Naive thymus-derived CD4-positive, alpha-beta T cell (primary cell): Measurements from ENCODE around the gene FAM219B. TPM values are rescaled to one million over a fixed set of nuclear protein-coding genes. Genes with fewer than 3 reads are reported as not detected.

Experiments used
- ATAC-seq: fragments of 150-1000 bp; cut with Tn5 transposase; 2 replicates; pipeline ENCODE4 v1.10.0; 2021; ENCODE audit warnings: mild to moderate bottlenecking, moderate library complexity
- CTCF ChIA-PET: fragments of 350-600 bp; sonication (Branson Sonifier 250); formaldehyde crosslinking; loops from one replicate; lab custom pipeline; 2021; ENCODE audit warnings: antibody characterized with exemption; lab: Charles Lee
- POLR2A ChIA-PET: fragments of 350-600 bp; sonication (Branson Sonifier 250); formaldehyde crosslinking; loops from one replicate; lab custom pipeline; 2021; ENCODE audit warnings: antibody characterized with exemption, inconsistent platforms; lab: Charles Lee
- DNase-seq, 9 donors: peaks; one replicate each; pipeline versions ENCODE4 v3.0.0 to v3.0.0-alpha.2; 2020 to 2022; ENCODE audit warnings: mixed read lengths in 1 of 9
- H3K27ac ChIP-seq: one replicate; pipeline ENCODE4 v1.7.0; 2013; ENCODE audit warnings: mild to moderate bottlenecking, low read depth, low read length, moderate library complexity
- H3K27me3 ChIP-seq, 2 donors: one replicate each; pipeline ENCODE4 v1.7.0; 2013; ENCODE audit warnings: low read length in 2 of 2, mild to moderate bottlenecking in 2 of 2, moderate library complexity in 2 of 2; ENCODE audit not compliant: control insufficient read depth in 2 of 2, insufficient read depth in 2 of 2
- H3K36me3 ChIP-seq, 3 experiments: 1 replicate in 2 of 3; 2 replicates in 1 of 3; pipeline ENCODE4 v1.7.0; 2013; ENCODE audit warnings: low read length in 3 of 3, mild to moderate bottlenecking in 3 of 3, moderate library complexity in 1 of 3; ENCODE audit not compliant: insufficient read depth in 3 of 3, control insufficient read depth in 2 of 3
- H3K4me1 ChIP-seq, 2 donors: one replicate each; pipeline ENCODE4 v1.7.0; 2013; ENCODE audit warnings: low read length in 2 of 2, mild to moderate bottlenecking in 2 of 2, moderate library complexity in 1 of 2; ENCODE audit not compliant: control insufficient read depth in 2 of 2, insufficient read depth in 2 of 2
- H3K4me3 ChIP-seq: 2 replicates; pipeline ENCODE4 v1.7.0; 2013; ENCODE audit warnings: mild to moderate bottlenecking, low read length
- H3K9me3 ChIP-seq, 3 experiments: 1 replicate in 2 of 3; 2 replicates in 1 of 3; pipeline ENCODE4 v1.7.0; 2013; ENCODE audit warnings: low read length in 3 of 3; ENCODE audit not compliant: control insufficient read depth in 2 of 3
- H3K27ac Mint-ChIP-seq, 9 donors: one replicate each; pipeline ENCODE4 v1.8.0; 2020 to 2022; ENCODE audit warnings: mixed read lengths in 9 of 9, mild to moderate bottlenecking in 8 of 9, moderate library complexity in 5 of 9, inconsistent platforms in 2 of 9
- H3K27me3 Mint-ChIP-seq, 5 donors: one replicate each; pipeline ENCODE4 v1.8.0; 2021 to 2022; ENCODE audit warnings: mixed read lengths in 5 of 5, mild to moderate bottlenecking in 1 of 5
- H3K36me3 Mint-ChIP-seq, 5 donors: one replicate each; pipeline ENCODE4 v1.8.0; 2020 to 2022; ENCODE audit warnings: mixed read lengths in 5 of 5, mild to moderate bottlenecking in 3 of 5, inconsistent platforms in 1 of 5
- H3K4me1 Mint-ChIP-seq, 7 donors: one replicate each; pipeline ENCODE4 v1.8.0; 2020 to 2022; ENCODE audit warnings: mixed read lengths in 7 of 7, mild to moderate bottlenecking in 3 of 7, inconsistent platforms in 1 of 7
- H3K4me3 Mint-ChIP-seq, 10 donors: one replicate each; pipeline ENCODE4 v1.8.0; 2020 to 2022; ENCODE audit warnings: mild to moderate bottlenecking in 10 of 10, mixed read lengths in 10 of 10, moderate library complexity in 6 of 10, inconsistent platforms in 2 of 10
- H3K9me3 Mint-ChIP-seq, 11 donors: one replicate each; pipeline ENCODE4 v1.8.0; 2020 to 2022; ENCODE audit warnings: mixed read lengths in 11 of 11, mild to moderate bottlenecking in 4 of 11, inconsistent platforms in 1 of 11, moderate library complexity in 1 of 11
- intact Hi-C, 2 donors: fragments of 100-400 bp; cut with micrococcal nuclease; formaldehyde crosslinking; loops; one replicate each; pipeline ENCODE4 v1.15.1; 2023
- polyA plus RNA-seq, 2 donors: library from polyadenylated mRNA; unstranded; fragments of 300-500 nt; fragmentation: Illumina TruSeq; gene quantifications; one replicate each; pipeline ENCODE4 v1.2.3, GENCODE V29; 2021
- total RNA-seq, 6 experiments: library from RNA in 5 of 6; stranded (reverse) in 5 of 6; gene quantifications; 1 replicate in 5 of 6; 2 replicates in 1 of 6; pipeline ENCODE4 v1.2.3 and lab custom pipeline; 2021 to 2026

FAM219B gene
- total and polyA plus RNA-seq, 7 experiments from 2014 or later, result 20.2 to 111 (median 56.7) TPM

DNA sequence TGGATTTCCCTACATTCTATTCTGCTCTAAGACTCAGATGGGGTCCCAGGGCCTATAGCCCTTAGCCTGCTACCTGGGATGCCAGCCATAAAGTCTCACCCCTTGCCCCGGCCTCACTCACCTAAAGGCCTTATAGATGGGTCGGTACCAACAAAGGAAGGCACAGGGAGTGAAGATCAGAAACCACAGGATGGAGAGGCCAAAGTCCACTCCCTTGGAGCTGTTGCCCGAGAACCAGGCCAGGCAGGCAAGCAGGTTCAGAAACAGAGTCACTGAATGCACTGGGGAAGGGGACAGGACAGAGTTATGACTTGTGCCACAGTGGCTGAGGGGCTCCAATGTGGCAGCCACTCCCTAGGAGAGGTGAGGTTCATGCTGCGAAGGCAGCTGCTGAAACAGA lies 56.3 kb downstream of the FAM219B start:
- peaks cover 10 to 76% (median 33%) of the 10 kb centered on the region in 3 experiments for H3K36me3 ChIP-seq
- H3K4me3 ChIP-seq, result no peak overlapping the region
- no peak overlapping the region for H3K27ac ChIP-seq
- intact Hi-C loops, result no loop called here
- H3K4me3 Mint-ChIP-seq, result no peak overlapping the region
- CTCF ChIA-PET, result interaction anchor here (1.3 kb wide), 1 partner anchor 51 kb away, joined by 4 read pairs; no protein-coding TSS in a partner anchor
- H3K27me3 ChIP-seq, result no peaks in the 10 kb centered on the region
- H3K9me3 Mint-ChIP-seq, result no peaks in the 10 kb centered on the region
- DNase-seq (no peak), ATAC-seq (no peak)
- POLR2A ChIA-PET, result interaction anchor here (0.5 to 2.3 kb wide), 3 partner anchors 44 to 570 kb away, joined by 3 to 4 read pairs (median 3); no protein-coding TSS in a partner anchor
- H3K4me1 Mint-ChIP-seq, result peaks cover 5 to 19% (median 9%) of the 10 kb centered on the region in 7 donors
- peak overlapping the region in 4 of 9 donors; percentile 12 to 59 (median 48) for H3K27ac Mint-ChIP-seq
- no peaks in the 10 kb centered on the region for H3K27me3 Mint-ChIP-seq
- H3K4me1 ChIP-seq, result peaks cover 8 to 9% of the 10 kb centered on the region in 2 donors
- peaks cover 5 to 49% (median 20%) of the 10 kb centered on the region in 5 donors for H3K36me3 Mint-ChIP-seq
- H3K9me3 ChIP-seq, result no peaks in the 10 kb centered on the region

Other genes starting within 250 kb of the FAM219B start
- 10 to 100 TPM; 29.0 to 45.3 (median 38.7) TPM for gene EDC3, start 210.8 kb downstream of the FAM219B start, total RNA-seq
- 10 to 100 TPM; 25.3 to 34.2 TPM for gene EDC3, start 210.8 kb downstream of the FAM219B start, polyA plus RNA-seq
- under 1 TPM in 1 of 5 experiments, not detected in 4; 0.63 TPM for gene CYP1A1, start 181.3 kb downstream of the FAM219B start, total RNA-seq
- not detected for gene CYP1A1, start 181.3 kb downstream of the FAM219B start, polyA plus RNA-seq
- not detected for gene CYP1A2, start 158.0 kb downstream of the FAM219B start, total RNA-seq
- not detected for gene CYP1A2, start 158.0 kb downstream of the FAM219B start, polyA plus RNA-seq
- 100 to 1,000 TPM; 163 to 421 (median 228) TPM for gene CSK, start 124.8 kb downstream of the FAM219B start, total RNA-seq
- 100 to 1,000 TPM in 1 of 2 donors, 10 to 100 TPM in 1; 67.7 to 144 TPM for gene CSK, start 124.8 kb downstream of the FAM219B start, polyA plus RNA-seq
- gene LMAN1L, start 94.0 kb downstream of the FAM219B start, total RNA-seq, result 1 to 10 TPM in 4 of 5 experiments, under 1 TPM in 1; 0.35 to 2.4 (median 1.3) TPM
- not detected for gene LMAN1L, start 94.0 kb downstream of the FAM219B start, polyA plus RNA-seq
- under 1 TPM in 2 of 5 experiments, not detected in 3; 0.27 to 0.60 TPM for gene CPLX3, start 80.2 kb downstream of the FAM219B start, total RNA-seq
- not detected for gene CPLX3, start 80.2 kb downstream of the FAM219B start, polyA plus RNA-seq
- gene ULK3, start 63.7 kb downstream of the FAM219B start, total RNA-seq, result 100 to 1,000 TPM in 1 of 5 experiments, 10 to 100 TPM in 4; 53.2 to 106 (median 59.2) TPM
- 10 to 100 TPM; 15.4 to 32.8 TPM for gene ULK3, start 63.7 kb downstream of the FAM219B start, polyA plus RNA-seq
- gene SCAMP2, start 33.5 kb downstream of the FAM219B start, total RNA-seq, result 100 to 1,000 TPM in 3 of 5 experiments, 10 to 100 TPM in 2; 78.9 to 130 (median 116) TPM
- gene SCAMP2, start 33.5 kb downstream of the FAM219B start, polyA plus RNA-seq, result 100 to 1,000 TPM; 131 to 141 TPM
- gene MPI, start 16.8 kb downstream of the FAM219B start, total RNA-seq, result 10 to 100 TPM; 34.0 to 97.8 (median 80.6) TPM
- 10 to 100 TPM; 92.5 to 98.3 TPM for gene MPI, start 16.8 kb downstream of the FAM219B start, polyA plus RNA-seq
- 100 to 1,000 TPM in 1 of 5 experiments, 10 to 100 TPM in 4; 44.4 to 210 (median 59.2) TPM for gene COX5A, start 31.2 kb upstream of the FAM219B start, total RNA-seq
- 100 to 1,000 TPM; 239 to 242 TPM for gene COX5A, start 31.2 kb upstream of the FAM219B start, polyA plus RNA-seq
- 1 to 10 TPM in 4 of 5 experiments, under 1 TPM in 1; 0.95 to 5.8 (median 3.3) TPM for gene RPP25, start 49.9 kb upstream of the FAM219B start, total RNA-seq
- 1 to 10 TPM; 4.0 to 5.5 TPM for gene RPP25, start 49.9 kb upstream of the FAM219B start, polyA plus RNA-seq
- 1 to 10 TPM in 2 of 5 experiments, under 1 TPM in 3; 0.35 to 9.5 (median 0.87) TPM for gene SCAMP5, start 88.7 kb upstream of the FAM219B start, total RNA-seq
- under 1 TPM; 0.06 to 0.15 TPM for gene SCAMP5, start 88.7 kb upstream of the FAM219B start, polyA plus RNA-seq
- 10 to 100 TPM; 11.7 to 31.3 (median 17.1) TPM for gene PPCDC, start 116.7 kb upstream of the FAM219B start, total RNA-seq
- gene PPCDC, start 116.7 kb upstream of the FAM219B start, polyA plus RNA-seq, result 10 to 100 TPM; 12.4 to 14.5 TPM